Measurements from ENCODE around the gene CRTC1.

The CRTC1 gene

DNA sequence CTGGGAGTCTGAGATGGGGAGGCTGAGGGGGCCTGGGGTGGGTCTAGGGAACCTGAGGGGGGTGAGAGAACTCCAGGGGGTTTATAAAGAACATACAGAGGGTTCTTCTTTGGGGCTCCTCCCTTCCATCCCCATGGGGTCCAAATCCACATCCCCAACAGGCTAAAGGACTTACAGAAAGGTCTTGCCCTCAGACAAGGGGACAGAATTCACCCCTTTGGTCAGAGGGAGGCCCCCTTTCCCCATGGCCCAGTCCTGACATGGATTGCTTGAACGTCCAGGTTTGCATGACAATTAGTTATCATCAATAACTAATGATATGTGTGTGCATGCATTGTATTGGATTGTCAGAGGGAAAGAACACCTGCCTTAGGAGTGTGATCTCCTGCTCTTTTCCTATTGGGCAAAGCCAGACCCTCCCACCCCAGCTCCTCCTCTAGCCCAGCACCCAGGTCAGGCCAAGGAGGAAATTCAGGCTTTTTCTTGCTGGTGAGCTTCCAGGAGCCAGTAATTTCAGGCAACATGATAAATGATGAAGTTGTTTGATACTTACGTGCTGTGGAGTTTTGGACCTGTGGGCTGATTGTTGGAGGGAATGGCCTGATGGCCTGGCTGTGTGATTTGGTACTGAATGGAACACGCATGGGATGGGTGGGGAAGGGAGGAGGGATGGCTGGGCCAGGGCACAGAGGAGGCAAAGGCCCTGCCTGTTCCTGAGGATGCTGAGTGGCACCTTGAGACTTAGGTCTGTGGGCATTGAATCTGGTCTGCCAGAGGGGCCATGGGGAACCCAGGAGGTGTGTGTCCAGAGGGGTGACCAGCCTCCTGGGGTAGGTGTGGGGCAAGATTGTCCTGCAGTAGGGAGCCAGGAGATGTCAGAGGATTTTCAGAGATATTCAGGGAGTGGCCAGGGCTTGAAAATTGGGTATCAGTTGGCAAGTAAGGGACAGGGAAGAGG lies 45.5 kb upstream of the CRTC1 start:
- peak overlapping the region; percentile 84 for H3K27ac ChIP-seq
- DNase-seq (ENCODE audit: low spot score), result peak; percentile 56
- ChIA-PET CTCF (no interaction called here), POLR2A (ENCODE audit: low non-redundant PET) (no interaction called here)
- TF ChIP-seq, protein P1, sequence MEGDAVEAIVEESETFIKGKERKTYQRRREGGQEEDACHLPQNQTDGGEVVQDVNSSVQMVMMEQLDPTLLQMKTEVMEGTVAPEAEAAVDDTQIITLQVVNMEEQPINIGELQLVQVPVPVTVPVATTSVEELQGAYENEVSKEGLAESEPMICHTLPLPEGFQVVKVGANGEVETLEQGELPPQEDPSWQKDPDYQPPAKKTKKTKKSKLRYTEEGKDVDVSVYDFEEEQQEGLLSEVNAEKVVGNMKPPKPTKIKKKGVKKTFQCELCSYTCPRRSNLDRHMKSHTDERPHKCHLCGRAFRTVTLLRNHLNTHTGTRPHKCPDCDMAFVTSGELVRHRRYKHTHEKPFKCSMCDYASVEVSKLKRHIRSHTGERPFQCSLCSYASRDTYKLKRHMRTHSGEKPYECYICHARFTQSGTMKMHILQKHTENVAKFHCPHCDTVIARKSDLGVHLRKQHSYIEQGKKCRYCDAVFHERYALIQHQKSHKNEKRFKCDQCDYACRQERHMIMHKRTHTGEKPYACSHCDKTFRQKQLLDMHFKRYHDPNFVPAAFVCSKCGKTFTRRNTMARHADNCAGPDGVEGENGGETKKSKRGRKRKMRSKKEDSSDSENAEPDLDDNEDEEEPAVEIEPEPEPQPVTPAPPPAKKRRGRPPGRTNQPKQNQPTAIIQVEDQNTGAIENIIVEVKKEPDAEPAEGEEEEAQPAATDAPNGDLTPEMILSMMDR (conservative IDR thresholded peaks at IDR 0.05; ENCODE audit: low read depth), result no peak

DNA sequence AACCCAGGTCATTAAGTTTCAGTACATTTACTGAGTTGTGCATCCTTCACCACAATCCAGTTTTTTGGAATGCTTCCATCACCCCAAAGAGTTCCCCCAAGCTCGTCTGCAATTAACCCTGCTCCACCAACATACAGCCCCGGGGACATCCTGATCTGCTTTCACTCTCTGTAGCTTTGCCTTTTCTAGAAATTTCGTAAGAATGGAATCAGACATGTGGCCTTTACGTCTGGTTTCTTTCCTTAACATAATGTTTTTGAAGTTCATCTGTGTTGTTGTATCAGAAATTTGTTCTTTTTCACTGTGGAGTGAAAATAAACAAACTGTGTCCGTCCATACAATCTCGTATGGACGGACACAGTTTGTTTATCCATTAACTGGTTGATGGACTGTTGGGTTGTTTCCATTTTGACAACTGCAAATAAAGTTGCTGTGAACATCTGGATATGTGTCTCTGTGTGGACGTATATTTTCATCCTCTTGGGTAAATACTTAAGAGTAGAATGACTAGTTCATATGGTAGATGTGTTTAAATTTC lies 43.7 kb upstream of the CRTC1 start:
- POLR2A ChIA-PET (ENCODE audit: low non-redundant PET), result no interaction called here
- TF ChIP-seq, protein P1 (conservative IDR thresholded peaks at IDR 0.05; ENCODE audit: low read depth), result no peak
- no peak overlapping the region; the same call in 1 of the 2 replicates for H3K27ac ChIP-seq
- CTCF ChIA-PET, result no interaction called here
- DNase-seq (ENCODE audit: low spot score), result no peak

DNA sequence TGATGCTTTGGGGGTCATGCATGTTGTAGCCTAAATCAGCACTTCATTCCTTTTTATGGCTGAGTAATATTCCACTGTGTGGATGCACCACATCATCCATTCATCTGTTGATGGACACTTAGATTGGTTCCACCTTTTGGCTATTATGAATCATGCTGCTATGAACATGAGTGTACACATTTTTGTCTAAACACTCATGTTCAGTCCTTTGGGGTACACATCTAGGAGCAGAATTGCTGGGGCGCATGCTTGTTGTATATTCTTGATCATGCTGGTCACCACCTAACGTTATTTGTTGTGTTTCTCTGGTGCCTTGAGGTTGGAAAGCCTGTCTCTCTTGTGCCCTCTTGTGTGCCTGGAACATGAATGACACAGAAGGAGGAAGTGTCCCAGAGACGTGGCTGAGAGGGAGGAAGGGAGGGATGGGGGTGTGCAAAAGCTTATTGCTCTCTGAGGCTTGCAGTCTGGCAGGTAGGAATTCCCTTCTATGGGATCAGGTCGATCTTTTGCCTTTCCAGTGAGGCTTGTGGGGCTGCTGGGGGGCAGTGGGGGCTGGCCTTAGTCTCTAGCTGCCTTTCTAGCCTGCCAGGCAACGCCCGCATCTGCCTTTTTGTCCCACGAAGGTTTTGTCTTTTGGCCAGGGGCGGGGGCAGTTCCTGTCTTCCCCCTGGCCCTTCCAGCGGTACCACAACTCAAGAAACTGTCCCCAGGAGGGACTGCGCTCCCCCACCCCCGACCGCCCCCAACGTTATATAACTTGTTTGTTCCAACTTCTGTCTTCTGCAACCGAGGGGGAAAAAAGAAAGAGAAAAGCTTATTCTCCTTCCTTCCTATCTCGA lies 39.1 kb upstream of the CRTC1 start:
- ChIA-PET CTCF (interaction anchor here (0.6 kb wide), 1 partner anchor 61 kb away, joined by 3 read pairs; no protein-coding TSS in a partner anchor), POLR2A (ENCODE audit: low non-redundant PET) (no interaction called here)
- DNase-seq (ENCODE audit: low spot score), result no peak
- H3K27ac ChIP-seq, result 0 out of 2 replicates have a peak overlapping the region, but pooled peaks have one; percentile 0
- TF ChIP-seq, protein P1 (conservative IDR thresholded peaks at IDR 0.05; ENCODE audit: low read depth), result no peak

DNA sequence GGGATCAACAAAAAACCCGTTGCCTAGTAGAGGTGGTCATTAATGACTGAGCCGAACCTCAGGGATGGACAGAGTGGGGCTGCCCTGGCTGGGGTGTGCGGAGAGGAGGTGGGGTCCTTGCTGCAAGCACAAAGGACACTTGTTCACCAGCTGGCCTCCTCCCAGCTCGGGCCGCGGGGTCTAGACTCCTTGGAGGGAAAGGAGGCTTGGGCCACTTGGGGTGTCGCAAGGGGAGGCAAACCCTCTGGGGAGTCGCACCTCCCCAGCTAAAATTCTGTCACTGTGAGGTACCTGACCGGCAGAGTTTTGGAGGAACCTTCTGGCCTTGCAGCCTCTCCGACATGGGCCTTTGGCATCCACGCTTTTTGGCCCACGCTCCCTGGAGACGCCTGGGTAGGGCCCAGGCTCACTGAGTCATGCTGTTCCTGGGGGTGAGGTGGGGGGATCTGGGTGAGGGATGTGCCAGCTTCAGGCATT lies 38.4 kb upstream of the CRTC1 start:
- 0 out of 2 replicates have a peak overlapping the region, but pooled peaks have one; percentile 0 for H3K27ac ChIP-seq
- ChIA-PET POLR2A (ENCODE audit: low non-redundant PET) (no interaction called here), CTCF (interaction anchor here (0.6 kb wide), 1 partner anchor 62 kb away, joined by 3 read pairs; no protein-coding TSS in a partner anchor)
- TF ChIP-seq, protein P1 (conservative IDR thresholded peaks at IDR 0.05; ENCODE audit: low read depth), result no peak
- DNase-seq (ENCODE audit: low spot score), result no peak

DNA sequence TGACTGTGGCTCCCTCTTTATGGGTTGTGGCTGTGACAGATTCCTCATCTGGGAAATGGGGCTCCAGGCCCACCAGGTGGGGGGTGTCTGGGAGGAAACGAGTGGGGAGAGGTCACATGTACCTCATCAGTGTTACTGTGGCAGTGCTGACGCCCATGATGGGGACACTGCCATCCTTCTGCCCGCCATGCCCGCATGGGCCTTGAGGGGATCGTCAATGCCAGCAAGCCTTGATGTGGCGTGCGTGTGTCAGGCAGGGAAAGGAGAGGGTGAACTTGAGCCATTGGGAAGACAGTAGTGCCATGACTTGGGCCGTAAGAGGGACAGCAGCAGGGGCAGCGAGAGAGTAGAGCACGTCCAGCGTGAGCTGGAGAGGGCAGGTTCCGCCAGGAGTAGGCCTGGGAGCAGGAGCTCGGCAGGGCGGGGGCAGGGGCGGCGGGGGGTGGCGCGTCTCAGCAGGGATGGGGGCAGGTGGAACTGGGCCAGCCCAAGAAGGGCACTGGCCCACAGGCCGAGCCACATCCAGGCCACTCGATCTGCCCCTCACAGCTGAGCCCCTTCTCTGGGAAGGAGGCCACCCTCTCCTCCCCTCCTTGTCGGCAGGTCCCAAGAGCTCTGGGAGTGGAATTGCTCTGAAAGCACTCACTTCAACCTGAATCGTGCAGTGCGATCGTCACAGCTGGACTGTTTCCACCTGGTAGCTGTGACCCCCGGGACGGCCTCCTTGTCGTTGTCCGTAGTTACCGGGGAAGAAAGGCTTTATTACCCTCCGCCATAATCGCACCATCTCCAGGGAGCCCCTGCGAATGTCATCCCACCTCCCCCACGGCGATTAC lies 36.7 kb upstream of the CRTC1 start:
- TF ChIP-seq, protein P1 (conservative IDR thresholded peaks at IDR 0.05; ENCODE audit: low read depth), result no peak
- CTCF ChIA-PET, result interaction anchor here (0.6 kb wide), 1 partner anchor 53 kb away, joined by 3 read pairs; no protein-coding TSS in a partner anchor
- POLR2A ChIA-PET (ENCODE audit: low non-redundant PET), result no interaction called here
- H3K27ac ChIP-seq, result no peak overlapping the region; the same call in 1 of the 2 replicates
- DNase-seq (ENCODE audit: low spot score), result no peak
